Endodermal cell (in vitro differentiated cells): ENCODE measurements around the gene GIMAP1. TPM values are rescaled to one million over a fixed set of nuclear protein-coding genes. Genes with fewer than 3 reads are reported as not detected.

Source experiments
- DNase-seq: peaks from one replicate; pipeline ENCODE4 v3.0.0-alpha.2; 2017
- H3K27ac ChIP-seq: 2 replicates; pipeline ENCODE4 v1.5.1; 2013; ENCODE audit warnings: mild to moderate bottlenecking, low read depth, low read length, moderate library complexity
- H3K27me3 ChIP-seq: 2 replicates; pipeline ENCODE4 v1.6.1; 2013; ENCODE audit warnings: mild to moderate bottlenecking, low read length, moderate library complexity; ENCODE audit not compliant: insufficient read depth, control insufficient read depth, poor library complexity, severe bottlenecking
- H3K36me3 ChIP-seq: 2 replicates; pipeline ENCODE4 v1.7.0; 2013; ENCODE audit warnings: mild to moderate bottlenecking, low read length, moderate library complexity; ENCODE audit not compliant: control insufficient read depth, insufficient read depth
- H3K4me1 ChIP-seq: one replicate; pipeline ENCODE4 v1.7.0; 2013; ENCODE audit warnings: low read length; ENCODE audit not compliant: control insufficient read depth, insufficient read depth
- H3K4me3 ChIP-seq: 2 replicates; pipeline ENCODE4 v1.5.1; 2013; ENCODE audit warnings: mild to moderate bottlenecking, low read length, moderate library complexity
- H3K9ac ChIP-seq: 2 replicates; pipeline ENCODE4 v1.6.1; 2013; ENCODE audit warnings: mild to moderate bottlenecking, low read length, moderate library complexity; ENCODE audit not compliant: poor library complexity, severe bottlenecking; ENCODE audit errors: extremely low read depth
- H3K9me3 ChIP-seq: 2 replicates; pipeline ENCODE4 v1.6.1; 2013; ENCODE audit warnings: mild to moderate bottlenecking, low read length, moderate library complexity; ENCODE audit not compliant: control insufficient read depth
- H3K27ac Mint-ChIP-seq: 2 replicates; pipeline ENCODE4 v1.8.0; 2020; ENCODE audit warnings: mixed read lengths
- H3K27me3 Mint-ChIP-seq: 2 replicates; pipeline ENCODE4 v1.8.0; 2021; ENCODE audit warnings: mild to moderate bottlenecking, mixed read lengths; ENCODE audit not compliant: insufficient read depth
- H3K36me3 Mint-ChIP-seq: 2 replicates; pipeline ENCODE4 v1.8.0; 2020; ENCODE audit warnings: low read depth, mixed read lengths
- H3K4me1 Mint-ChIP-seq: 2 replicates; pipeline ENCODE4 v1.8.0; 2020; ENCODE audit warnings: mixed read lengths
- H3K4me3 Mint-ChIP-seq: 2 replicates; pipeline ENCODE4 v1.8.0; 2020; ENCODE audit warnings: mild to moderate bottlenecking, moderate library complexity, mixed read lengths
- H3K9me3 Mint-ChIP-seq: 2 replicates; pipeline ENCODE4 v1.8.0; 2020; ENCODE audit warnings: mild to moderate bottlenecking, mixed read lengths
- CTCF ChIP-seq: fragments of 200-600 bp; sonication (generic); conservative IDR thresholded peaks from 2 replicates; pipeline ENCODE4 v1.5.0; 2021; ENCODE audit warnings: antibody characterized with exemption, mild to moderate bottlenecking
- WGBS, 2 experiments: methylation state at CpG; one replicate each; pipeline versions ENCODE4 v1.1.5 to v1.1.7; 2013; ENCODE audit warnings: missing lambda C conversion rate in 2 of 2, mixed read lengths in 1 of 2; ENCODE audit not compliant: insufficient coverage in 1 of 2, insufficient read length in 1 of 2; 5-methylcytosine and 5-hydroxymethylcytosine counted together
- total RNA-seq, 2 donors: library from RNA; stranded (reverse); fragmentation: NEBNext Ultra II Directional in 1 of 2; extraction: Animal tissue kit (Norgen Biotek cat#: 25700) in 1 of 2; gene quantifications; 2 replicates in 1 of 2; 3 replicates in 1 of 2; pipeline ENCODE4 v1.2.1, GENCODE V29; 2021

GIMAP1 gene
- total RNA-seq, 2 donors from 2014 or later, result not detected

GRCh38 chr7:150732786-150733481, 16.5 kb downstream of the GIMAP1 start:
- TF ChIP-seq CTCF, result no peak
- no peaks in the 10 kb centered on the region for H3K36me3 Mint-ChIP-seq
- peaks cover 8% of the 10 kb centered on the region for H3K4me1 Mint-ChIP-seq
- Histone ChIP-seq H3K4me1 (no peaks in the 10 kb centered on the region), H3K36me3 (no peaks in the 10 kb centered on the region), H3K27ac (no peak overlapping the region), H3K27me3 (peaks cover 97% of the 10 kb centered on the region), H3K4me3 (no peak overlapping the region), H3K9ac (no peak overlapping the region), H3K9me3 (no peaks in the 10 kb centered on the region)
- H3K4me3 Mint-ChIP-seq, result no peak overlapping the region
- no peaks in the 10 kb centered on the region for H3K9me3 Mint-ChIP-seq
- H3K27ac Mint-ChIP-seq, result no peak overlapping the region
- DNase-seq, result no peak
- peaks cover 97% of the 10 kb centered on the region for H3K27me3 Mint-ChIP-seq
- WGBS, 2 experiments, result 51 to 60% methylated on average over 3 to 5 of the region's 5 CpGs

GRCh38 chr7:150733482-150734095, 17.2 kb downstream of the GIMAP1 start:
- H3K27me3 ChIP-seq, result peaks cover 97% of the 10 kb centered on the region
- no peaks in the 10 kb centered on the region for H3K9me3 ChIP-seq
- no peak overlapping the region for H3K4me3 ChIP-seq
- H3K27ac Mint-ChIP-seq, result no peak overlapping the region
- peaks cover 97% of the 10 kb centered on the region for H3K27me3 Mint-ChIP-seq
- no peak overlapping the region for H3K9ac ChIP-seq
- H3K4me3 Mint-ChIP-seq, result no peak overlapping the region
- TF ChIP-seq CTCF, result no peak
- 84 to 100% methylated on average over 1 to 5 of the region's 5 CpGs for WGBS, 2 experiments
- H3K36me3 Mint-ChIP-seq, result no peaks in the 10 kb centered on the region
- no peak for DNase-seq
- H3K27ac ChIP-seq, result no peak overlapping the region
- no peaks in the 10 kb centered on the region for H3K9me3 Mint-ChIP-seq
- no peaks in the 10 kb centered on the region for H3K4me1 ChIP-seq
- H3K4me1 Mint-ChIP-seq, result peaks cover 8% of the 10 kb centered on the region
- H3K36me3 ChIP-seq, result no peaks in the 10 kb centered on the region

GRCh38 chr7:150734254-150734653, 17.8 kb downstream of the GIMAP1 start:
- Mint-ChIP-seq H3K9me3 (no peaks in the 10 kb centered on the region), H3K27me3 (peaks cover 99% of the 10 kb centered on the region), H3K27ac (no peak overlapping the region), H3K4me3 (no peak overlapping the region), H3K36me3 (no peaks in the 10 kb centered on the region), H3K4me1 (peaks cover 8% of the 10 kb centered on the region)
- Histone ChIP-seq H3K27ac (no peak overlapping the region), H3K36me3 (no peaks in the 10 kb centered on the region), H3K27me3 (peaks cover 100% of the 10 kb centered on the region), H3K4me3 (no peak overlapping the region), H3K9me3 (no peaks in the 10 kb centered on the region), H3K4me1 (no peaks in the 10 kb centered on the region), H3K9ac (no peak overlapping the region)
- DNase-seq, result no peak
- 66 to 73% methylated on average over 2 to 3 of the region's 3 CpGs for WGBS, 2 experiments
- TF ChIP-seq CTCF, result no peak
